ENCODE measurements around the gene MUC5B. TPM values are rescaled to one million over a fixed set of nuclear protein-coding genes. Genes with fewer than 3 reads are reported as not detected.

Gene MUC5B
- total RNA-seq, 1 donor from 2014 or later = not detected

- Histone ChIP-seq H3K4me1 (ENCODE audit: insufficient read depth, low read length) (no peaks in the 10 kb centered on the region), H3K27me3 (ENCODE audit: insufficient read depth, low read length) (no peaks in the 10 kb centered on the region), H3K4me3 (ENCODE audit: insufficient read depth, low read depth, low read length) (no peak overlapping the region), H2AFZ (ENCODE audit: low read depth, low read length) (no peak overlapping the region), H3K27ac (ENCODE audit: low read depth, low read length) (no peak overlapping the region), H4K20me1 (ENCODE audit: insufficient read depth, low read length) (no peaks in the 10 kb centered on the region), H3K9ac (ENCODE audit: low read length) (no peak overlapping the region), H3K79me2 (ENCODE audit: insufficient read depth, low read length) (no peaks in the 10 kb centered on the region), H3K4me2 (ENCODE audit: low read length) (no peak overlapping the region), H3K9me3 (ENCODE audit: insufficient read depth, low read depth, low read length) (no peaks in the 10 kb centered on the region), H3K36me3 (ENCODE audit: insufficient read depth, low read length) (no peaks in the 10 kb centered on the region)
- no peaks in the 10 kb centered on the region for H3K9me3 Mint-ChIP-seq (ENCODE audit: unreplicated experiment)
- DNase-seq (ENCODE audit: low read depth) = no peak
- H3K4me3 Mint-ChIP-seq (ENCODE audit: unreplicated experiment) = no peak overlapping the region
- no peaks in the 10 kb centered on the region for H3K36me3 Mint-ChIP-seq (ENCODE audit: low read depth, unreplicated experiment)
- TF ChIP-seq CTCF (IDR thresholded peaks at IDR 0.05; ENCODE audit: insufficient read depth, low read depth, low read length) = no peak
- TF ChIP-seq EZH2 (IDR thresholded peaks at IDR 0.05; ENCODE audit: insufficient read depth, low read length) = no peak
- peaks cover 7% of the 10 kb centered on the region for H3K27me3 Mint-ChIP-seq (ENCODE audit: low read depth, unreplicated experiment)
- H3K4me1 Mint-ChIP-seq (ENCODE audit: low read depth, unreplicated experiment) = no peaks in the 10 kb centered on the region
- no peak for FAIRE-seq
- H3K27ac Mint-ChIP-seq (ENCODE audit: unreplicated experiment) = no peak overlapping the region
Measured at GRCh38 chr11:1229471-1230120, 6.7 kb downstream of the MUC5B start.

GRCh38 chr11:1230121-1230455, 7.2 kb downstream of the MUC5B start:
- no peak for FAIRE-seq
- H3K36me3 ChIP-seq (ENCODE audit: insufficient read depth, low read length) = no peaks in the 10 kb centered on the region
- no peak for DNase-seq (ENCODE audit: low read depth)
- no peak for TF ChIP-seq EZH2 (IDR thresholded peaks at IDR 0.05; ENCODE audit: insufficient read depth, low read length)
- TF ChIP-seq CTCF (IDR thresholded peaks at IDR 0.05; ENCODE audit: insufficient read depth, low read depth, low read length) = no peak
- no peak overlapping the region for H3K4me3 ChIP-seq (ENCODE audit: insufficient read depth, low read depth, low read length)
- H3K27ac Mint-ChIP-seq (ENCODE audit: unreplicated experiment) = no peak overlapping the region
- no peaks in the 10 kb centered on the region for H3K79me2 ChIP-seq (ENCODE audit: insufficient read depth, low read length)
- peaks cover 7% of the 10 kb centered on the region for H3K27me3 Mint-ChIP-seq (ENCODE audit: low read depth, unreplicated experiment)
- no peak overlapping the region for H3K9ac ChIP-seq (ENCODE audit: low read length)
- no peak overlapping the region for H2AFZ ChIP-seq (ENCODE audit: low read depth, low read length)
- H3K9me3 Mint-ChIP-seq (ENCODE audit: unreplicated experiment) = no peaks in the 10 kb centered on the region
- H3K4me3 Mint-ChIP-seq (ENCODE audit: unreplicated experiment) = no peak overlapping the region
- no peaks in the 10 kb centered on the region for H4K20me1 ChIP-seq (ENCODE audit: insufficient read depth, low read length)
- H3K36me3 Mint-ChIP-seq (ENCODE audit: low read depth, unreplicated experiment) = no peaks in the 10 kb centered on the region
- H3K4me1 ChIP-seq (ENCODE audit: insufficient read depth, low read length) = no peaks in the 10 kb centered on the region
- no peaks in the 10 kb centered on the region for H3K9me3 ChIP-seq (ENCODE audit: insufficient read depth, low read depth, low read length)
- no peaks in the 10 kb centered on the region for H3K27me3 ChIP-seq (ENCODE audit: insufficient read depth, low read length)
- no peak overlapping the region for H3K4me2 ChIP-seq (ENCODE audit: low read length)
- no peak overlapping the region for H3K27ac ChIP-seq (ENCODE audit: low read depth, low read length)
- H3K4me1 Mint-ChIP-seq (ENCODE audit: low read depth, unreplicated experiment) = no peaks in the 10 kb centered on the region

Data from astrocyte (in vitro differentiated cells and primary cell).